Testis (tissue), 2 donors: Measurements from ENCODE around the gene NEBL.

Experiments
- CTCF ChIP-seq, 3 experiments: fragments of 450-650 bp in 2 of 3; fragments of 200-600 bp in 1 of 3; sonication (generic) in 1 of 3; IDR thresholded peaks; one replicate each; pipeline ENCODE4 v1.5.1; 2016 to 2019; ENCODE audit warnings: antibody characterized with exemption in 3 of 3, mild to moderate bottlenecking in 2 of 3, moderate library complexity in 1 of 3
- POLR2A ChIP-seq: fragments of 450-650 bp; IDR thresholded peaks from one replicate; pipeline ENCODE4 v1.6.1; 2017; ENCODE audit warnings: antibody characterized with exemption, mild to moderate bottlenecking, moderate library complexity

DNA sequence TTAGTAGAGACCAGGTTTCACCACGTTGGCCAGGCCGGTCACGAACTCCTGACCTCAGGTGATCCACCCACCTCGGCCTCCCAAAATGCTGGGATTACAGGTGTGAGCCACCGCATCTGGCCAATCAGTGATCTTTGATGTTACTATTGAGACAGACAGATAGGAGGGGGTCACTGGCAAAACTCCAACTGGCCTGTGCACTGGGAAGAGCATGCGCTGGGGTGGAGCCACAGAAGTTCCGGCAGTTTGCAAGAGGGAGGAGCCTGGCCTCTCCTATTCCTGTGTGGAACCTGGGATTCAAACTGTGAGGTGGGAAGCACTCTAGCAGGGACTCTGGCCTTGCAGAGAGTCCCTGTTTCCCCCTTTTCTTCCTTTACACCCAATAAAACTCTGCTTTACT is 60.7 kb downstream of the NEBL start:
- no peak for TF ChIP-seq CTCF (IDR thresholded peaks at IDR 0.05)
- TF ChIP-seq POLR2A, result no peak
